Measurements from ENCODE around the gene SLC7A9. TPM values are rescaled to one million over a fixed set of nuclear protein-coding genes. Genes with fewer than 3 reads are reported as not detected.

Gene SLC7A9
- polyA plus RNA-seq, 1 donor (not counting 4 experiments of a cell fraction or from before 2014, with no cell fraction given) = 0.20 TPM

DNA sequence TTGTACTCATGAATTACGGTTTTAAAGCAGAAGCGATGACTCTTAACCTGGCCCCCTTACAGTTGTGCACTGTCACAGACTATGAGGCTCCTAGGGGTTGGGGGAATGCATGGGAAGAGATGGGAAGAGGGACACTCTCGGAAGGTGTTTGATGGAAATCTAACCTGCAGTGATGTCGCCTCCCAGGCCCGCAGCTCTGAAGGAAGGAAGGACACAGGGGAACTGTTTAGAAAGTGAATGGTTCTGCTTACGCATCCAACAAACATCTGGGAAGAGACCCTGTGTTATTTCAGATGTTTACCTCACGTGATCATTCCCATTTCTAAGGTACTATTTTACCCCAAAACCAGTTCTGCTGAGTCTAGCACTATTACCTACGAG is 48.0 kb upstream of the SLC7A9 start:
- Histone ChIP-seq H3K79me2 (ENCODE audit: control insufficient read depth, insufficient read depth, low read length) (no peaks in the 10 kb centered on the region), H4K20me1 (ENCODE audit: control insufficient read depth, extremely low read depth, insufficient read depth, low read length) (no peaks in the 10 kb centered on the region), H3K9me1 (ENCODE audit: control insufficient read depth, extremely low read depth, insufficient read depth, low read length) (no peaks in the 10 kb centered on the region), H3K4me3 (ENCODE audit: control insufficient read depth in 2 of 3, extremely low read depth in 1 of 3, insufficient read depth in 2 of 3, low read depth in 1 of 3, low read length in 3 of 3) (no peak overlapping the region), H3K36me3 (ENCODE audit: control insufficient read depth in 2 of 2, extremely low read depth in 1 of 2, insufficient read depth in 2 of 2, low read length in 2 of 2) (peaks cover 0 to 7% of the 10 kb centered on the region in 2 experiments), H3K9ac (ENCODE audit: control insufficient read depth, extremely low read depth, insufficient read depth, low read length) (no peak overlapping the region), H3K9me3 (ENCODE audit: control insufficient read depth, low read depth, low read length) (no peaks in the 10 kb centered on the region), H3K4me2 (ENCODE audit: control insufficient read depth, extremely low read depth, insufficient read depth, low read depth, low read length) (no peak overlapping the region), H3K27me3 (ENCODE audit: control insufficient read depth, extremely low read depth, insufficient read depth, low read length) (no peaks in the 10 kb centered on the region), H2AFZ (ENCODE audit: control insufficient read depth, low read length) (no peak overlapping the region), H3K4me1 (ENCODE audit: control insufficient read depth, extremely low read depth, insufficient read depth, low read length) (no peaks in the 10 kb centered on the region), H3K27ac (ENCODE audit: control insufficient read depth, insufficient read depth, low read length) (no peak overlapping the region)
- FAIRE-seq = no peak
- DNase-seq (ENCODE audit: low read depth, low spot score) = no peak
- TF ChIP-seq CTCF (optimal IDR thresholded peaks at IDR 0.05 in 1 of 3, IDR thresholded peaks at IDR 0.05 in 1 of 3, conservative IDR thresholded peaks at IDR 0.05 in 1 of 3; ENCODE audit: extremely low read depth in 1 of 3, insufficient read depth in 2 of 3, low read length in 3 of 3) (no peak), EZH2 (IDR thresholded peaks at IDR 0.05; ENCODE audit: low read length) (no peak)
- dilution Hi-C loops (cut with MboI; ENCODE audit: extremely low pct_ligation_motif_present, low sequenced_read_pairs) = no loop called here

GRCh38 chr19:32916969-32917615 is 47.5 kb upstream of the SLC7A9 start:
- Histone ChIP-seq H3K4me2 (ENCODE audit: control insufficient read depth, extremely low read depth, insufficient read depth, low read depth, low read length) (no peak overlapping the region), H3K36me3 (ENCODE audit: control insufficient read depth in 2 of 2, extremely low read depth in 1 of 2, insufficient read depth in 2 of 2, low read length in 2 of 2) (peaks cover 0 to 7% of the 10 kb centered on the region in 2 experiments), H3K79me2 (ENCODE audit: control insufficient read depth, insufficient read depth, low read length) (no peaks in the 10 kb centered on the region), H3K27ac (ENCODE audit: control insufficient read depth, insufficient read depth, low read length) (no peak overlapping the region), H2AFZ (ENCODE audit: control insufficient read depth, low read length) (no peak overlapping the region), H3K4me3 (ENCODE audit: control insufficient read depth in 2 of 3, extremely low read depth in 1 of 3, insufficient read depth in 2 of 3, low read depth in 1 of 3, low read length in 3 of 3) (no peak overlapping the region), H3K9me3 (ENCODE audit: control insufficient read depth, low read depth, low read length) (no peaks in the 10 kb centered on the region), H3K9me1 (ENCODE audit: control insufficient read depth, extremely low read depth, insufficient read depth, low read length) (no peaks in the 10 kb centered on the region), H4K20me1 (ENCODE audit: control insufficient read depth, extremely low read depth, insufficient read depth, low read length) (no peaks in the 10 kb centered on the region), H3K9ac (ENCODE audit: control insufficient read depth, extremely low read depth, insufficient read depth, low read length) (no peak overlapping the region), H3K4me1 (ENCODE audit: control insufficient read depth, extremely low read depth, insufficient read depth, low read length) (no peaks in the 10 kb centered on the region), H3K27me3 (ENCODE audit: control insufficient read depth, extremely low read depth, insufficient read depth, low read length) (no peaks in the 10 kb centered on the region)
- no peak for TF ChIP-seq CTCF (optimal IDR thresholded peaks at IDR 0.05 in 1 of 3, IDR thresholded peaks at IDR 0.05 in 1 of 3, conservative IDR thresholded peaks at IDR 0.05 in 1 of 3; ENCODE audit: extremely low read depth in 1 of 3, insufficient read depth in 2 of 3, low read length in 3 of 3)
- dilution Hi-C loops (cut with MboI; ENCODE audit: extremely low pct_ligation_motif_present, low sequenced_read_pairs) = no loop called here
- FAIRE-seq (no peak), DNase-seq (ENCODE audit: low read depth, low spot score) (no peak)

Measured in keratinocyte (primary cell).